Right lobe of liver (tissue), 6 donors: ENCODE results near the gene ZBTB32. TPM values are rescaled to one million over a fixed set of nuclear protein-coding genes. Genes with fewer than 3 reads are reported as not detected.

Experiments used
- ATAC-seq, 4 donors: fragments of 200-7000 bp; cut with Tn5 transposase; one replicate each; pipeline ENCODE4 v1.9.1; 2020; ENCODE audit warnings: mild to moderate bottlenecking in 4 of 4, moderate library complexity in 4 of 4
- DNase-seq, 3 donors: peaks; one replicate each; pipeline ENCODE4 v3.0.0-alpha.2; 2020
- H3K27ac ChIP-seq, 3 donors: fragments of 200-600 bp; one replicate each; pipeline ENCODE4 v1.8.0; 2022
- H3K27me3 ChIP-seq, 2 donors: fragments of 200-600 bp; one replicate each; pipeline ENCODE4 v1.8.0; 2022
- H3K36me3 ChIP-seq, 4 donors: fragments of 200-600 bp; sonication (generic) in 1 of 4; one replicate each; pipeline versions ENCODE4 v1.5.1 to v1.8.0; 2017 to 2022; ENCODE audit warnings: control low read depth in 1 of 4
- H3K4me1 ChIP-seq, 4 donors: fragments of 200-600 bp; sonication (generic) in 1 of 4; one replicate each; pipeline versions ENCODE4 v1.5.1 to v1.8.0; 2017 to 2022; ENCODE audit warnings: control low read depth in 1 of 4
- H3K4me3 ChIP-seq, 3 donors: fragments of 200-600 bp; one replicate each; pipeline ENCODE4 v1.8.0; 2022
- H3K9me3 ChIP-seq, 4 donors: fragments of 200-600 bp; sonication (generic) in 1 of 4; one replicate each; pipeline versions ENCODE4 v1.5.1 to v1.8.0; 2017 to 2022; ENCODE audit warnings: control low read depth in 1 of 4
- CTCF ChIP-seq, 4 donors: fragments of 200-600 bp in 3 of 4; fragments of 450-650 bp in 1 of 4; IDR thresholded peaks; one replicate each; pipeline versions ENCODE4 v1.5.1 to v1.8.0; 2016 to 2022; ENCODE audit warnings: antibody characterized with exemption in 4 of 4, mild to moderate bottlenecking in 2 of 4
- POLR2A ChIP-seq: fragments of 450-650 bp; IDR thresholded peaks from one replicate; pipeline ENCODE4 v1.6.1; 2017; ENCODE audit warnings: antibody characterized with exemption, mild to moderate bottlenecking
- WGBS: methylation state at CpG from one replicate; pipeline ENCODE4 v1.1.6; 2018; ENCODE audit warnings: low coverage, low lambda C conversion rate; ENCODE audit not compliant: insufficient coverage; ENCODE audit errors: missing lambda C conversion rate; 5-methylcytosine and 5-hydroxymethylcytosine counted together
- intact Hi-C, 2 donors: fragments of 100-400 bp; cut with DNase I; formaldehyde crosslinking; loops; one replicate each; pipeline versions ENCODE4 v1.11.2 to v1.14.1; 2022
- total RNA-seq, 6 experiments: library from RNA; depleted of rRNA in 2 of 6; stranded (reverse); fragments of >200 nt in 2 of 6; fragmentation: NEBNext Ultra II Directional in 3 of 6; extraction: Animal tissue kit (Norgen Biotek cat#: 25700) in 3 of 6; gene quantifications; one replicate each; pipeline versions ENCODE4 v1.1.0 to v1.2.4, GENCODE V29; 2016 to 2023
- donor health status: DM: no; HTN: yes; CAD: no.
- donor health status: DM: no; HTN: no; CAD: no.
- donor health status: DM: no; HTN: no; CAD: no.
- donor health status: DM: no; HTN: yes; CAD: no.
- donor health status: DM: no; HTN: yes; CAD: no.

ZBTB32 gene
- total RNA-seq, 6 experiments from 2014 or later, result 0.15 TPM; not detected in 5

- DNase-seq (peak in 1 of 3 donors; percentile 18), ATAC-seq (no peak)
- peaks cover 11 to 93% (median 50%) of the 10 kb centered on the region in 4 donors for H3K36me3 ChIP-seq
- no peak overlapping the region for H3K27ac ChIP-seq
- H3K4me1 ChIP-seq, result no peaks in the 10 kb centered on the region
- TF ChIP-seq CTCF (IDR thresholded peaks at IDR 0.05) (no peak), POLR2A (no peak)
- intact Hi-C loops, result no loop called here
- H3K4me3 ChIP-seq, result no peak overlapping the region
- no peaks in the 10 kb centered on the region for H3K27me3 ChIP-seq
- WGBS, result no CpG with 5 or more reads among the region's 11 CpGs
- H3K9me3 ChIP-seq, result no peaks in the 10 kb centered on the region
Observed at GRCh38 chr19:35729763-35730162, 25.4 kb downstream of the ZBTB32 start.

GRCh38 chr19:35730326-35730725 lies 26.0 kb downstream of the ZBTB32 start:
- ATAC-seq, result no peak
- 93% methylated on average over 11 of the region's 18 CpGs for WGBS
- TF ChIP-seq CTCF (IDR thresholded peaks at IDR 0.05), result no peak
- no peak for TF ChIP-seq POLR2A
- DNase-seq, result no peak
- Histone ChIP-seq H3K27ac (no peak overlapping the region), H3K27me3 (no peaks in the 10 kb centered on the region), H3K36me3 (peaks cover 11 to 88% (median 45%) of the 10 kb centered on the region in 4 donors), H3K4me1 (no peaks in the 10 kb centered on the region), H3K9me3 (no peaks in the 10 kb centered on the region), H3K4me3 (no peak overlapping the region)
- intact Hi-C loops, result no loop called here

GRCh38 chr19:35731353-35731752 lies 27.0 kb downstream of the ZBTB32 start:
- peaks cover 11 to 77% (median 34%) of the 10 kb centered on the region in 4 donors for H3K36me3 ChIP-seq
- H3K27ac ChIP-seq, result no peak overlapping the region
- 83% methylated on average over 9 of the region's 9 CpGs for WGBS
- ATAC-seq (no peak), DNase-seq (no peak)
- H3K4me3 ChIP-seq, result no peak overlapping the region
- H3K27me3 ChIP-seq, result no peaks in the 10 kb centered on the region
- H3K9me3 ChIP-seq, result no peaks in the 10 kb centered on the region
- TF ChIP-seq POLR2A, result no peak
- TF ChIP-seq CTCF (IDR thresholded peaks at IDR 0.05), result no peak
- no peaks in the 10 kb centered on the region for H3K4me1 ChIP-seq
- intact Hi-C loops, result no loop called here

- Histone ChIP-seq H3K27me3 (no peaks in the 10 kb centered on the region), H3K4me3 (no peak overlapping the region), H3K36me3 (peaks cover 11 to 73% (median 32%) of the 10 kb centered on the region in 4 donors), H3K9me3 (no peaks in the 10 kb centered on the region), H3K27ac (no peak overlapping the region), H3K4me1 (no peaks in the 10 kb centered on the region)
- DNase-seq (no peak), ATAC-seq (no peak)
- TF ChIP-seq CTCF (IDR thresholded peaks at IDR 0.05) (no peak), POLR2A (no peak)
- intact Hi-C loops, result no loop called here
- 100% methylated on average over 7 of the region's 21 CpGs for WGBS
Observed at GRCh38 chr19:35731779-35732405, 27.5 kb downstream of the ZBTB32 start.
